HG03469 (cell line): ENCODE measurements around the gene OVCH2.

Experiments
- ATAC-seq: cut with Tn5 transposase; IDR thresholded peaks from one replicate; pipeline ENCODE4 v1.9.1; 2021; ENCODE audit warnings: mild to moderate bottlenecking, moderate library complexity, moderate number of reproducible peaks; ENCODE audit not compliant: unreplicated experiment

Gene OVCH2

GRCh38 chr11:7640816-7641215 lies 65.5 kb downstream of the OVCH2 start:
- ATAC-seq, result no peak

GRCh38 chr11:7639643-7640025 lies 66.6 kb downstream of the OVCH2 start:
- ATAC-seq, result no peak
